ENCODE results near the gene JKAMP. TPM values are rescaled to one million over a fixed set of nuclear protein-coding genes. Genes with fewer than 3 reads are reported as not detected.

JKAMP gene, protein sequence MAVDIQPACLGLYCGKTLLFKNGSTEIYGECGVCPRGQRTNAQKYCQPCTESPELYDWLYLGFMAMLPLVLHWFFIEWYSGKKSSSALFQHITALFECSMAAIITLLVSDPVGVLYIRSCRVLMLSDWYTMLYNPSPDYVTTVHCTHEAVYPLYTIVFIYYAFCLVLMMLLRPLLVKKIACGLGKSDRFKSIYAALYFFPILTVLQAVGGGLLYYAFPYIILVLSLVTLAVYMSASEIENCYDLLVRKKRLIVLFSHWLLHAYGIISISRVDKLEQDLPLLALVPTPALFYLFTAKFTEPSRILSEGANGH
- 55.9 TPM for polyA plus RNA-seq (2013, experiment 1 of 2)
- 57.0 TPM for polyA plus RNA-seq (2013, experiment 2 of 2)

GRCh38 chr14:59483819-59484638 is at the start of gene JKAMP, which contains the start of gene L3HYPDH:
TSS of gene JKAMP (plus strand) at chr14:59484517. CDS start at chr14:59484590, 73 bp downstream.
TSS of gene L3HYPDH (minus strand) at chr14:59484408. CDS start at chr14:59484316, 92 bp downstream.
- Histone ChIP-seq H4K5ac (ENCODE audit: low read length) (peak within 1 kb of the TSS; percentile 86), H3K27me3 (ENCODE audit: insufficient read depth, low read length, poor library complexity) (no peaks in the 10 kb centered on the region), H3K9ac (ENCODE audit: low read length) (peak within 1 kb of the TSS; percentile 95), H2BK15ac (replicated peaks; ENCODE audit: low read depth) (no peak within 1 kb of the TSS), H3K4ac (ENCODE audit: low read depth, low read length) (peak within 1 kb of the TSS; percentile 70), H3K4me3 (ENCODE audit: low read length) (peak within 1 kb of the TSS; percentile 98), H3K36me3 (ENCODE audit: control insufficient read depth, insufficient read depth, low read length) (no peaks in the 10 kb centered on the region), H3K79me1 (ENCODE audit: low read length) (peaks cover 13% of the 10 kb centered on the region), H4K8ac (ENCODE audit: low read depth, low read length) (no peak within 1 kb of the TSS), H3K4me1 (ENCODE audit: control insufficient read depth, low read depth, low read length) (peaks cover 7% of the 10 kb centered on the region), H3K4me2 (ENCODE audit: low read length) (peak within 1 kb of the TSS; percentile 89), H3K27ac (ENCODE audit: low read depth, low read length) (peak within 1 kb of the TSS; percentile 97), H2BK5ac (ENCODE audit: low read length) (peak within 1 kb of the TSS; percentile 79), H2BK120ac (ENCODE audit: low read depth, low read length) (no peak within 1 kb of the TSS), H3K23ac (ENCODE audit: low read length) (peak within 1 kb of the TSS; percentile 91), H3K56ac (ENCODE audit: low read length) (peak within 1 kb of the TSS; percentile 100), H3K79me2 (ENCODE audit: control insufficient read depth, insufficient read depth, low read length) (peaks cover 25% of the 10 kb centered on the region), H2AK5ac (ENCODE audit: low read length) (peak within 1 kb of the TSS; percentile 19), H3K18ac (ENCODE audit: low read length) (peak within 1 kb of the TSS; percentile 94)
- DNase-seq, result peak; percentile 98
- no CpG with 5 or more reads among the region's 92 CpGs for WGBS (ENCODE audit: extremely low coverage, insufficient coverage, low lambda C conversion rate)

DNA sequence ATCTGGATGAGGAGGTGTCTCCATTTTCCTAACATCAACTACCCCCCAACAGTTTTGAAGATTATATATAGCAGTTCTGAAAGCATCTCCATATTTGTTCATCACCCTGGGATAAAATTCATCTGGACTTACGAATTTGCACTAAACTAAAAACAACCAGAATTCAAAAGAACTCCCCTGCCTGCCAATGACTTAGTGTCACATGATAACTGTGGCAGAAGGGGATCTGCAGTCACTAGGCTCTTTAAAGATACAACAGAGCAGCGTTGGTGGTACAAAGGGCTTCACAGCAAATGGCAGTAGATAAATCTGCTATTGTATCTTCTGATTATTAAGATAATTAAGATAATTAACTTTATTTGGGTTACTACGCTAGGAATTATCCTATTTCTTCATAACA is 49.2 kb upstream of the JKAMP start:
- no peak overlapping the region for H2BK15ac ChIP-seq (replicated peaks; ENCODE audit: low read depth)
- H3K4me3 ChIP-seq (ENCODE audit: low read length), result no peak overlapping the region
- H2AK5ac ChIP-seq (ENCODE audit: low read length), result no peak overlapping the region
- no peak overlapping the region for H2BK5ac ChIP-seq (ENCODE audit: low read length)
- no CpG with 5 or more reads among the region's 3 CpGs for WGBS (ENCODE audit: extremely low coverage, insufficient coverage, low lambda C conversion rate)
- no peak overlapping the region for H3K18ac ChIP-seq (ENCODE audit: low read length)
- H3K36me3 ChIP-seq (ENCODE audit: control insufficient read depth, insufficient read depth, low read length), result no peaks in the 10 kb centered on the region
- H3K9ac ChIP-seq (ENCODE audit: low read length), result no peak overlapping the region
- no peak overlapping the region for H4K5ac ChIP-seq (ENCODE audit: low read length)
- H3K79me2 ChIP-seq (ENCODE audit: control insufficient read depth, insufficient read depth, low read length), result no peaks in the 10 kb centered on the region
- H3K27me3 ChIP-seq (ENCODE audit: insufficient read depth, low read length, poor library complexity), result no peaks in the 10 kb centered on the region
- no peak overlapping the region for H3K4ac ChIP-seq (ENCODE audit: low read depth, low read length)
- no peak overlapping the region for H3K23ac ChIP-seq (ENCODE audit: low read length)
- H3K79me1 ChIP-seq (ENCODE audit: low read length), result no peaks in the 10 kb centered on the region
- DNase-seq, result no peak
- H3K4me1 ChIP-seq (ENCODE audit: control insufficient read depth, low read depth, low read length), result no peaks in the 10 kb centered on the region
- H2BK120ac ChIP-seq (ENCODE audit: low read depth, low read length), result no peak overlapping the region
- H3K27ac ChIP-seq (ENCODE audit: low read depth, low read length), result no peak overlapping the region
- no peak overlapping the region for H3K4me2 ChIP-seq (ENCODE audit: low read length)
- no peak overlapping the region for H3K56ac ChIP-seq (ENCODE audit: low read length)
- H4K8ac ChIP-seq (ENCODE audit: low read depth, low read length), result no peak overlapping the region

GRCh38 chr14:59435987-59436386 is 48.3 kb upstream of the JKAMP start:
- Histone ChIP-seq H3K4me1 (ENCODE audit: control insufficient read depth, low read depth, low read length) (no peaks in the 10 kb centered on the region), H2BK120ac (ENCODE audit: low read depth, low read length) (no peak overlapping the region), H3K79me2 (ENCODE audit: control insufficient read depth, insufficient read depth, low read length) (no peaks in the 10 kb centered on the region), H3K18ac (ENCODE audit: low read length) (no peak overlapping the region), H4K8ac (ENCODE audit: low read depth, low read length) (no peak overlapping the region), H3K4me2 (ENCODE audit: low read length) (no peak overlapping the region), H2BK15ac (replicated peaks; ENCODE audit: low read depth) (no peak overlapping the region), H3K27me3 (ENCODE audit: insufficient read depth, low read length, poor library complexity) (no peaks in the 10 kb centered on the region), H3K4ac (ENCODE audit: low read depth, low read length) (no peak overlapping the region), H2AK5ac (ENCODE audit: low read length) (no peak overlapping the region), H3K56ac (ENCODE audit: low read length) (no peak overlapping the region), H3K27ac (ENCODE audit: low read depth, low read length) (no peak overlapping the region), H3K36me3 (ENCODE audit: control insufficient read depth, insufficient read depth, low read length) (no peaks in the 10 kb centered on the region), H3K9ac (ENCODE audit: low read length) (no peak overlapping the region), H3K4me3 (ENCODE audit: low read length) (no peak overlapping the region), H4K5ac (ENCODE audit: low read length) (no peak overlapping the region), H2BK5ac (ENCODE audit: low read length) (no peak overlapping the region), H3K79me1 (ENCODE audit: low read length) (no peaks in the 10 kb centered on the region), H3K23ac (ENCODE audit: low read length) (no peak overlapping the region)
- no CpG with 5 or more reads among the region's 1 CpG for WGBS (ENCODE audit: extremely low coverage, insufficient coverage, low lambda C conversion rate)
- no peak for DNase-seq

GRCh38 chr14:59438195-59438647 is 46.1 kb upstream of the JKAMP start:
- Histone ChIP-seq H3K4me1 (ENCODE audit: control insufficient read depth, low read depth, low read length) (no peaks in the 10 kb centered on the region), H3K36me3 (ENCODE audit: control insufficient read depth, insufficient read depth, low read length) (no peaks in the 10 kb centered on the region), H2BK5ac (ENCODE audit: low read length) (no peak overlapping the region), H3K56ac (ENCODE audit: low read length) (no peak overlapping the region), H3K79me1 (ENCODE audit: low read length) (no peaks in the 10 kb centered on the region), H2AK5ac (ENCODE audit: low read length) (no peak overlapping the region), H3K4me3 (ENCODE audit: low read length) (no peak overlapping the region), H4K5ac (ENCODE audit: low read length) (no peak overlapping the region), H3K4me2 (ENCODE audit: low read length) (no peak overlapping the region), H4K8ac (ENCODE audit: low read depth, low read length) (no peak overlapping the region), H3K79me2 (ENCODE audit: control insufficient read depth, insufficient read depth, low read length) (no peaks in the 10 kb centered on the region), H3K4ac (ENCODE audit: low read depth, low read length) (no peak overlapping the region), H2BK120ac (ENCODE audit: low read depth, low read length) (no peak overlapping the region), H3K18ac (ENCODE audit: low read length) (no peak overlapping the region), H3K27ac (ENCODE audit: low read depth, low read length) (no peak overlapping the region), H3K27me3 (ENCODE audit: insufficient read depth, low read length, poor library complexity) (no peaks in the 10 kb centered on the region), H3K23ac (ENCODE audit: low read length) (no peak overlapping the region), H3K9ac (ENCODE audit: low read length) (no peak overlapping the region), H2BK15ac (replicated peaks; ENCODE audit: low read depth) (no peak overlapping the region)
- no CpG with 5 or more reads among the region's 1 CpG for WGBS (ENCODE audit: extremely low coverage, insufficient coverage, low lambda C conversion rate)
- no peak for DNase-seq

GRCh38 chr14:59439256-59439965 is 44.9 kb upstream of the JKAMP start:
- no peak overlapping the region for H2BK15ac ChIP-seq (replicated peaks; ENCODE audit: low read depth)
- no peaks in the 10 kb centered on the region for H3K79me2 ChIP-seq (ENCODE audit: control insufficient read depth, insufficient read depth, low read length)
- no peak overlapping the region for H3K27ac ChIP-seq (ENCODE audit: low read depth, low read length)
- no peak overlapping the region for H2BK5ac ChIP-seq (ENCODE audit: low read length)
- H4K8ac ChIP-seq (ENCODE audit: low read depth, low read length), result no peak overlapping the region
- H3K56ac ChIP-seq (ENCODE audit: low read length), result no peak overlapping the region
- H2BK120ac ChIP-seq (ENCODE audit: low read depth, low read length), result no peak overlapping the region
- no peaks in the 10 kb centered on the region for H3K36me3 ChIP-seq (ENCODE audit: control insufficient read depth, insufficient read depth, low read length)
- no peak overlapping the region for H3K9ac ChIP-seq (ENCODE audit: low read length)
- no peaks in the 10 kb centered on the region for H3K27me3 ChIP-seq (ENCODE audit: insufficient read depth, low read length, poor library complexity)
- H3K4me2 ChIP-seq (ENCODE audit: low read length), result no peak overlapping the region
- no peak overlapping the region for H4K5ac ChIP-seq (ENCODE audit: low read length)
- no peaks in the 10 kb centered on the region for H3K4me1 ChIP-seq (ENCODE audit: control insufficient read depth, low read depth, low read length)
- no peak overlapping the region for H3K4me3 ChIP-seq (ENCODE audit: low read length)
- H3K4ac ChIP-seq (ENCODE audit: low read depth, low read length), result no peak overlapping the region
- no peak for DNase-seq
- H3K23ac ChIP-seq (ENCODE audit: low read length), result no peak overlapping the region
- H3K18ac ChIP-seq (ENCODE audit: low read length), result no peak overlapping the region
- WGBS (ENCODE audit: extremely low coverage, insufficient coverage, low lambda C conversion rate), result no CpG with 5 or more reads among the region's 5 CpGs
- H2AK5ac ChIP-seq (ENCODE audit: low read length), result no peak overlapping the region
- no peaks in the 10 kb centered on the region for H3K79me1 ChIP-seq (ENCODE audit: low read length)
